PC-3 (cell line): ENCODE measurements around the gene TRPM5. TPM values are rescaled to one million over a fixed set of nuclear protein-coding genes. Genes with fewer than 3 reads are reported as not detected.
A peak's percentile ranks its signal among the peaks of the same experiment; 100 is the strongest.

Experiments used
- ATAC-seq: fragments of 200-7000 bp; cut with Tn5 transposase; 2 replicates; pipeline ENCODE4 v1.9.1; 2020; ENCODE audit warnings: mild to moderate bottlenecking, moderate library complexity
- BruUV-seq: library from RNA; stranded (reverse); fragments of 400-500 nt; replicated peaks from 2 replicates; lab custom pipeline; 2021; lab: Mats Ljungman, UMichigan
- CTCF ChIA-PET: fragments of 300-600 bp; sonication (Branson Sonifier 250); formaldehyde crosslinking; loops from one replicate; lab custom pipeline; 2022; ENCODE audit warnings: antibody characterized with exemption; lab: Charles Lee
- POLR2A ChIA-PET: fragments of 300-600 bp; sonication (Branson Sonifier 250); formaldehyde crosslinking; loops from one replicate; lab custom pipeline; 2022; ENCODE audit warnings: antibody characterized with exemption; ENCODE audit not compliant: unreplicated experiment; lab: Charles Lee
- DNase-seq: peaks from one replicate; pipeline ENCODE4 v3.0.0-alpha.2; 2015
- H2AFZ ChIP-seq: fragments of 300-600 bp; sonication (generic); 2 replicates; pipeline ENCODE4 v1.6.0; 2016; ENCODE audit warnings: antibody characterized with exemption, low read length
- H3F3A ChIP-seq: fragments of 300-600 bp; sonication (generic); one replicate; pipeline ENCODE4 v1.6.0; 2017; ENCODE audit warnings: antibody characterized with exemption, low read length, control low read depth, mild to moderate bottlenecking; ENCODE audit not compliant: unreplicated experiment
- H3K27ac ChIP-seq: fragments of 300-600 bp; sonication (generic); 2 replicates; pipeline ENCODE4 v1.5.1; 2016; ENCODE audit warnings: mild to moderate bottlenecking, low read length
- H3K27me3 ChIP-seq: fragments of 300-600 bp; sonication (generic); 2 replicates; pipeline ENCODE4 v1.6.1; 2016; ENCODE audit warnings: low read length, mixed read lengths
- H3K36me3 ChIP-seq: fragments of 300-600 bp; sonication (generic); 2 replicates; pipeline ENCODE4 v1.6.1; 2016; ENCODE audit warnings: low read depth, mixed run types, low read length, mixed read lengths
- H3K4me1 ChIP-seq: fragments of 300-600 bp; sonication (generic); 2 replicates; pipeline ENCODE4 v1.5.1; 2016; ENCODE audit warnings: low read length; ENCODE audit not compliant: insufficient read depth
- H3K4me2 ChIP-seq: fragments of 300-600 bp; sonication (generic); 2 replicates; pipeline ENCODE4 v1.6.0; 2016; ENCODE audit warnings: low read length
- H3K4me3 ChIP-seq: fragments of 300-600 bp; sonication (generic); 2 replicates; pipeline ENCODE4 v1.5.1; 2016; ENCODE audit warnings: mild to moderate bottlenecking, low read length, mixed read lengths
- H3K79me2 ChIP-seq: fragments of 300-600 bp; sonication (generic); 2 replicates; pipeline ENCODE4 v1.6.1; 2017; ENCODE audit warnings: low read length, mixed read lengths
- H3K9ac ChIP-seq: fragments of 300-600 bp; sonication (generic); 2 replicates; pipeline ENCODE4 v1.6.0; 2016; ENCODE audit warnings: mild to moderate bottlenecking, low read length
- H3K9me2 ChIP-seq: fragments of 300-600 bp; sonication (generic); replicated peaks from 2 replicates; pipeline ENCODE4 v1.6.1; 2016; ENCODE audit warnings: mixed run types, low read length, mixed read lengths
- H3K9me3 ChIP-seq: fragments of 300-600 bp; sonication (generic); 2 replicates; pipeline ENCODE4 v1.6.1; 2016; ENCODE audit warnings: low read length, mixed read lengths
- H4K20me1 ChIP-seq: fragments of 300-600 bp; sonication (generic); 2 replicates; pipeline ENCODE4 v1.6.1; 2016; ENCODE audit warnings: low read length, mixed read lengths
- EZH2 ChIP-seq: fragments of 300-600 bp; sonication (generic); IDR thresholded peaks from one replicate; pipeline ENCODE4 v1.6.1; 2017; ENCODE audit warnings: antibody characterized with exemption, mild to moderate bottlenecking, low read length; ENCODE audit not compliant: unreplicated experiment
- EZH2phosphoT487 ChIP-seq: fragments of 300-600 bp; sonication (generic); IDR thresholded peaks from 2 replicates; pipeline ENCODE4 v1.6.1; 2018; ENCODE audit warnings: mild to moderate bottlenecking, antibody characterized with exemption, low read length, borderline replicate concordance
- intact Hi-C: fragments of 100-400 bp; cut with micrococcal nuclease; formaldehyde crosslinking; loops from 2 replicates; pipeline ENCODE4 v1.9.0; 2023
- total RNA-seq: library from RNA; depleted of rRNA; stranded (reverse); fragments of >200 nt; gene quantifications from 2 replicates; pipeline ENCODE4 v1.2.3, GENCODE V29; 2014
- TF ChIP-seq, protein P1 (sequence below): fragments of 300-600 bp; sonication (generic); conservative IDR thresholded peaks from 2 replicates; pipeline ENCODE4 v1.5.1; 2017; ENCODE audit warnings: antibody characterized with exemption, low read depth, mild to moderate bottlenecking, low read length

Gene TRPM5
- total RNA-seq, 1 experiment from 2014 or later, result not detected

DNA sequence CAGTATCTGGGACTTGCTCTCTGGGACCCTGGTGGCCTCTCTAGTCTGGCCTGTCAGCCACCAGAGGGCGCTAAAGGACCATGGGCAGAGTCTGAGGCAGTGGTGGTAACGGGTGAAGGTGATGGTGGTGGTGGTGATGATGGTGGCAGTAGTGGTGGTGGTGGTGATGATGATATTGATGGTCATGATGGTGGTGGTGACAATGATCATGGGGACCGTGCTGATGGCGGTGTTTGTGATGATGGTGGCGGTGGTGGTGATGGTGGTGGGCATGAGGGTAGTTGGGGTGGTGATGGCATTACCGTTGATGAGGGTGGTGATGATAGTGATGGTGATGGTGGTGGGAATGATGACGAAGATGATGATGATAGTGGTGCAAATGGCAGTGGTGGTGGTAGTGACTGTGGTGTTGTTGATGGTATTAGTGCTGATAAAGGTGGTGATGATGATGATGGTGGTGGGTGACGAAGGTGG lies 16.0 kb downstream of the TRPM5 start:
- TF ChIP-seq, protein P1, sequence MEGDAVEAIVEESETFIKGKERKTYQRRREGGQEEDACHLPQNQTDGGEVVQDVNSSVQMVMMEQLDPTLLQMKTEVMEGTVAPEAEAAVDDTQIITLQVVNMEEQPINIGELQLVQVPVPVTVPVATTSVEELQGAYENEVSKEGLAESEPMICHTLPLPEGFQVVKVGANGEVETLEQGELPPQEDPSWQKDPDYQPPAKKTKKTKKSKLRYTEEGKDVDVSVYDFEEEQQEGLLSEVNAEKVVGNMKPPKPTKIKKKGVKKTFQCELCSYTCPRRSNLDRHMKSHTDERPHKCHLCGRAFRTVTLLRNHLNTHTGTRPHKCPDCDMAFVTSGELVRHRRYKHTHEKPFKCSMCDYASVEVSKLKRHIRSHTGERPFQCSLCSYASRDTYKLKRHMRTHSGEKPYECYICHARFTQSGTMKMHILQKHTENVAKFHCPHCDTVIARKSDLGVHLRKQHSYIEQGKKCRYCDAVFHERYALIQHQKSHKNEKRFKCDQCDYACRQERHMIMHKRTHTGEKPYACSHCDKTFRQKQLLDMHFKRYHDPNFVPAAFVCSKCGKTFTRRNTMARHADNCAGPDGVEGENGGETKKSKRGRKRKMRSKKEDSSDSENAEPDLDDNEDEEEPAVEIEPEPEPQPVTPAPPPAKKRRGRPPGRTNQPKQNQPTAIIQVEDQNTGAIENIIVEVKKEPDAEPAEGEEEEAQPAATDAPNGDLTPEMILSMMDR, result peak; percentile 86
- TF ChIP-seq EZH2, result no peak
- no peaks in the 10 kb centered on the region for H3K79me2 ChIP-seq
- POLR2A ChIA-PET, result no interaction called here
- no peak overlapping the region for H2AFZ ChIP-seq
- no TSS peak for BruUV-seq
- DNase-seq (peak; percentile 67), ATAC-seq (peak; percentile 83)
- H3K9ac ChIP-seq, result no peak overlapping the region
- H4K20me1 ChIP-seq, result no peaks in the 10 kb centered on the region
- H3K4me1 ChIP-seq, result no peaks in the 10 kb centered on the region
- CTCF ChIA-PET, result interaction anchor here (1.0 to 1.4 kb wide), 2 partner anchors 103 to 104 kb away, joined by 3 to 7 read pairs; no protein-coding TSS in a partner anchor
- H3F3A ChIP-seq, result no peaks in the 10 kb centered on the region
- H3K9me3 ChIP-seq, result no peaks in the 10 kb centered on the region
- intact Hi-C loops, result loop anchor here (10.0 kb wide), 1 partner anchor 456 kb away; the partner anchor contains the start of gene CDKN1C
- H3K4me2 ChIP-seq, result no peak overlapping the region
- no peak overlapping the region for H3K4me3 ChIP-seq
- H3K36me3 ChIP-seq, result no peaks in the 10 kb centered on the region; the same call in 1 of the 2 replicates
- no peaks in the 10 kb centered on the region for H3K9me2 ChIP-seq
- H3K27me3 ChIP-seq, result no peaks in the 10 kb centered on the region
- H3K27ac ChIP-seq, result no peak overlapping the region

DNA sequence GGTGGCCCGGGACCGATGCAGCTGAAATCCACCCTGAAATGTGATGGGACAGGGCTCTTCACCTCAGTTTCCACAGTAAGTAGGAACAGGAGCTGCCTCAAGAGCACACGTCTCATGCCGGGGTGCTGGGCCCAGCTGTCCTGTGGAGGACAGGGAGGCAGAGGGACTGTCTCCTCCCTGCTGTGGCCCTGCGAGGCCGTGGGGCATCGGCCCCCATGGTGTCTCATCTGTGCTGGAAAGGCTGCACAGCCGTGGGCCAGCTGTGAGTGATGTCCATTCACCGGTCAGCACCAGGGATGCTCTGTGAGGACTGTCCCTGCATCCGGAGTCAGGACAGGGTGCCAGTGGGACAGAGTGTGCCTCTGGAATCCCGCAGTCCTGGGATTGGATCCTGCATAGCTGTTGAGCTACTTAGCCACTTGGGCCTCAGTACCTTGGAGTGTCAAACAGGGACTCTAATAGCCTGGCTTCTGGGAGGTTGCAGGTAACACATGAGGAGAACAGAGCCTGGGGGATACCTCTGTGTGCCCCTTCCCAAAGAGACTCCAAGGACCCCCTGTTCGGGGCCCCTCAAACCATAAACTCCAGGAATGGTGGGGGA lies 16.5 kb downstream of the TRPM5 start:
- Histone ChIP-seq H3F3A (no peaks in the 10 kb centered on the region), H3K4me1 (no peaks in the 10 kb centered on the region), H3K9me2 (no peaks in the 10 kb centered on the region), H3K79me2 (no peaks in the 10 kb centered on the region), H3K9ac (no peak overlapping the region), H3K27me3 (no peaks in the 10 kb centered on the region), H3K4me2 (no peak overlapping the region), H2AFZ (no peak overlapping the region), H3K27ac (no peak overlapping the region), H4K20me1 (no peaks in the 10 kb centered on the region), H3K36me3 (no peaks in the 10 kb centered on the region; the same call in 1 of the 2 replicates), H3K9me3 (no peaks in the 10 kb centered on the region), H3K4me3 (no peak overlapping the region)
- intact Hi-C loops, result loop anchor here (10.0 kb wide), 1 partner anchor 457 kb away; the partner anchor contains the start of gene CDKN1C
- POLR2A ChIA-PET, result no interaction called here
- no TSS peak for BruUV-seq
- CTCF ChIA-PET, result interaction anchor here (1.0 to 1.4 kb wide), 2 partner anchors 104 to 105 kb away, joined by 3 to 7 read pairs; no protein-coding TSS in a partner anchor
- TF ChIP-seq EZH2phosphoT487 (no peak), EZH2 (no peak)
- TF ChIP-seq, protein P1, result no peak
- no peak for DNase-seq
- ATAC-seq, result peak; percentile 13; the same call in 1 of the 2 replicates
